ENCODE results near the gene TASOR. TPM values are rescaled to one million over a fixed set of nuclear protein-coding genes. Genes with fewer than 3 reads are reported as not detected.

TASOR gene
- total and polyA plus RNA-seq, 2 of the 8 experiments (the other 6 are each of a cell fraction or from before 2014, with no cell fraction given): 12.2 to 45.5 TPM

DNA sequence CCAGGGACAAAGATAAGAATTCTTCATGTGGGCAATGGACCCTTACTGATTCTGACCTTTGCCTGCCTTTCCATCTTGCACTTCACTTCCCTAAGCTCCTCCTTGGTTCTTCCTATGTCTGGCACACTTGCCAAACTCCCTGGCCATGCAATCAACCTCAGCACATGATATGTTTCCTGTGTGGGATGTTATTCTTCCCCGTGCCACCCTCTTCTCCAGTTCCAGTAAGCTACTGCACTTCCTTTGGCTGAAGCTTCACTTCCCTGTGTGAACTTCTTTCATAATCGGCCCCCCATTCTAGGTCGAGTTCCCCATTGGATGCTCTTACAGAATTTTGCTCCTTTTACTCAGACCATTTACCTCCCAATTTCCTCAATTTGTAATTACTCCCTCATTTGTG, 10.7 kb upstream of the TASOR start:
- no peak overlapping the region for H3K4ac ChIP-seq (replicated peaks; ENCODE audit: insufficient read length, low read depth, low read length)
- H2BK20ac ChIP-seq (ENCODE audit: low read length): no peak overlapping the region
- FAIRE-seq (no peak), DNase-seq (ENCODE audit: low read depth in 1 of 2, low spot score in 2 of 2) (no peak)
- no peaks in the 10 kb centered on the region for H3K79me2 ChIP-seq (ENCODE audit: control insufficient read depth in 1 of 2, insufficient read depth in 2 of 2, low read length in 2 of 2)
- H4K5ac ChIP-seq (ENCODE audit: insufficient read length, low read depth, low read length): no peak overlapping the region
- H3K23me2 ChIP-seq (ENCODE audit: low read depth, low read length): no peaks in the 10 kb centered on the region; the same call in 1 of the 2 replicates
- no peaks in the 10 kb centered on the region for H3K79me1 ChIP-seq (ENCODE audit: low read depth, low read length)
- no peak overlapping the region for H2AFZ ChIP-seq (ENCODE audit: low read length)
- 91% methylated on average over 3 of the region's 3 CpGs; no CpG with 5 or more reads in 1 of the 2 experiments for WGBS, 2 experiments (ENCODE audit: extremely low coverage in 1 of 2, insufficient coverage in 1 of 2, insufficient read length in 1 of 2, insufficient replicate concordance in 2 of 2, low coverage in 1 of 2, low lambda C conversion rate in 2 of 2, missing lambda C conversion rate in 1 of 2)
- no peak overlapping the region for H4K8ac ChIP-seq (ENCODE audit: extremely low read depth, insufficient read depth, low read length)
- no peak overlapping the region for H3K4me2 ChIP-seq (ENCODE audit: insufficient read depth in 1 of 2, low read depth in 2 of 2, low read length in 2 of 2)
- no peak overlapping the region for H2BK5ac ChIP-seq (ENCODE audit: low read depth, low read length)
- H4K20me1 ChIP-seq (replicated peaks in 1 of 2; ENCODE audit: control insufficient read depth in 1 of 2, insufficient read depth in 2 of 2, low read length in 2 of 2): no peaks in the 10 kb centered on the region
- peaks cover 0 to 4% of the 10 kb centered on the region in 2 experiments; a peak in 1 of 4 replicates for H3K9me3 ChIP-seq (ENCODE audit: insufficient read depth in 2 of 2, low read depth in 1 of 2, low read length in 1 of 2)
- H2BK15ac ChIP-seq (ENCODE audit: low read length): no peak overlapping the region
- H2BK120ac ChIP-seq (replicated peaks; ENCODE audit: low read depth, low read length): no peak overlapping the region
- ChIA-PET POLR2A (ENCODE audit: partially characterized antibody) (no interaction called here), CTCF (ENCODE audit: partially characterized antibody) (interaction anchor here (1.4 kb wide), 2 partner anchors 8 to 296 kb away, joined by 3 to 4 read pairs; no protein-coding TSS in a partner anchor)
- H3K9ac ChIP-seq (replicated peaks in 1 of 4; ENCODE audit: extremely low read depth in 1 of 4, low read depth in 3 of 4, low read length in 3 of 4): no peak overlapping the region
- H3K27ac ChIP-seq (ENCODE audit: low read depth, low read length): no peak overlapping the region
- no peak overlapping the region for H3K14ac ChIP-seq (ENCODE audit: insufficient read length)
- H3K4me1 ChIP-seq (replicated peaks in 1 of 4; ENCODE audit: control insufficient read depth in 3 of 4, insufficient read depth in 4 of 4, low read length in 3 of 4): no peaks in the 10 kb centered on the region
- no peak overlapping the region for H3K23ac ChIP-seq (ENCODE audit: insufficient read length)
- no peaks in the 10 kb centered on the region for H3K36me3 ChIP-seq (ENCODE audit: control insufficient read depth in 2 of 4, insufficient read depth in 4 of 4, low read length in 3 of 4)
- H3K56ac ChIP-seq (replicated peaks; ENCODE audit: insufficient read length, low read depth, low read length): no peak overlapping the region
- no peak overlapping the region for H2BK12ac ChIP-seq (ENCODE audit: low read depth, low read length)
- no peak for TF ChIP-seq MAFK (IDR thresholded peaks at IDR 0.05; ENCODE audit: low read depth, low read length)
- TF ChIP-seq RAD21 (IDR thresholded peaks at IDR 0.05 in 1 of 2, conservative IDR thresholded peaks at IDR 0.05 in 1 of 2; ENCODE audit: low read depth in 2 of 2, low read length in 2 of 2): no peak
- no peak overlapping the region for H3K18ac ChIP-seq (ENCODE audit: extremely low read depth, low read length)
- H3K27me3 ChIP-seq (replicated peaks in 1 of 4; ENCODE audit: control insufficient read depth in 3 of 4, extremely low read depth in 1 of 4, insufficient read depth in 3 of 4, low read length in 3 of 4): no peaks in the 10 kb centered on the region
- H2AK5ac ChIP-seq (ENCODE audit: low read depth, low read length): no peak overlapping the region
- H3K4me3 ChIP-seq (ENCODE audit: extremely low read depth in 1 of 4, insufficient read depth in 2 of 4, low read depth in 3 of 4, low read length in 4 of 4): no peak overlapping the region
- H4K91ac ChIP-seq (replicated peaks; ENCODE audit: insufficient read length, low read length): no peak overlapping the region

Measured in H1 (cell line).